ENCODE measurements around the gene NFATC1.

The NFATC1 gene

DNA sequence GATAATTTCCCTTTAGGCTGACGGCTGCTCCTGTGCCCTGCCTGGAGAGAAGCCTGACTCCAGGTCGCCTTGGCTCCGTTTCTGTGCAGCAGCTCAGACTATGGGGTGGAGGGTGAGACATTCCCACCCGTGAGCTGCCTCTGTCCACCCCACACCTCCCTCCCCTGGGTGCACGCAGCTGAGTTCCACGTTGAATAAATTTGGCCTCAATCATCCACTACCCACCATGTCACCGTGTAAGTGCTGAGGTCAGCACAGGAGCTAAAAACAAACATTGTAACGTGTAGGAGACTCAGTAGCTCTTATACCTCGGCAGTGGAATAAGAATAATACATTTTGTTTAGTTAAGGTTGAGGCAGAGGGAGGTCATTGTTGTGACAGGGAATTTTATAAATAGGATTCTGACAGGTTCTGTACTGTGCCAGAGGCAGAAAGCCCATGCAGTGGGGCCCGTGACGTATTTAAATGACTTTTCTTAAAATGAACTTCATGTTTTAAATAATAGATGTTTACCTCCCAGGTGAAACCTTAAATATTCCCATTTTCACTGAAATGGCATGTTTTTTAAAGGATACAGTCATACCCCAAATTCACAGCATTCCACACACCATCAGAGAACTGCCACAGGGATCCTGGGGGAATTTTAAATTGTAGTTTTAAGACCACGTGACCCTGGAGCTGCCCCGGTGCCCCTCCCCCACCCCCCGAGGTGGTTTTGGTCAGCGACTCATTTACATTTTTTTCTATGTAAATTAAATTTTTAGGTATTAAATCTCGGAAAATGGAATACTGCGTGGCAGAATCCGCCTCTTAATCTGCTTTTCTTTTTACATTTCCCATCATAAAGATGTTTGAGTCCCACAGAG, 50.2 kb downstream of the NFATC1 start:
- no peak for DNase-seq

DNA sequence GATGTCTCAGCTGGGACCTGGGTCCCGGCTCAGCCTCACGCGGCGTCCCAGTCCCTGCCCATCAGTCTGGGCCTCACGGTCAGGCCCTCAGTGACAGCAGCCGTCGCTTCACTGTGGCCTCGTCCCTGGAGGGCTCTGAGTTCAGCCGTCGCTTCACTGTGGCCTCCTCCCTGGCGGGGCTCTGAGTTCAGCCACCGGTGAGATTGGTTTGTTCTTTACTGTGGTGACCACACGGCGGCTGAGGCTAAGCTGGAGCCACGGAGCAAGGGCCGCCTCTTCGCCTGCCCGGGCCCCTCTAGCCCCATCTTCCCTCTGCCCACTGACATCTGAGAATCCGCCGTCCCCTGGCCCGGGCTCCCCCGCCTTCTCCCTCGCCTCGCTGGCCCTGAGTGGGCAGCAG, 51.2 kb downstream of the NFATC1 start:
- no peak for DNase-seq

DNA sequence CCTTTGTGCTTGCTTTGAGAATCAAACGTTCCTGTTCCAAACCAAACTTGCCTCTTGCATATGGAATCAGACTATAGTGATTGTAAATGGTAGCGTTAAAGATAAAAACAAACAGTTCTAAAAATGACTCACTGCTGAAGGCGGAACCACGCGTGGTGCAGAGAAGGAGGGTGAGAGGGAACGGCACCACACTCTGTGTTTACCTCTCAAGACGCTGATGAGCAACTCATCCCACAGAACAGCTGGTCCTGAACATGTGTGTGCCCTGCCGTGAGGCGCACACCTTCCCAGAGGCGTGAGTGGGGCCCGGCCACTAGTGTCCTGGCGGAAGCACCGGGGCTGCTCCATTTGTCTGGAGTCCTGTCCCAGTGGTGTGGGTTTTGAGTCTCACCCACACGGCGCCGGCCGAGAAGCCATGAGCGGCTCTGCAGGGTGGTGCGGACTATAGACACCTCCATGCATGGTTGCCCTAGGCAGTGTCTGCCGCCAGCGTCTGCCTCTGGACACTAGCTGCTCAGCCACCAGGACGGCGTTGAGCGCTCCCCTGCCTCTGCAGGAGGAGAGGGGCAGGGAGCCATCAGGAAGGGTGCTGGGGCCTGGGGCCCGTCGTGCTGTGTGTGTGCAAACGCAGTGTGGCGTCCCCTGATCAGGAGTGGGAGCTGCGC, 52.1 kb downstream of the NFATC1 start:
- DNase-seq = no peak

DNA sequence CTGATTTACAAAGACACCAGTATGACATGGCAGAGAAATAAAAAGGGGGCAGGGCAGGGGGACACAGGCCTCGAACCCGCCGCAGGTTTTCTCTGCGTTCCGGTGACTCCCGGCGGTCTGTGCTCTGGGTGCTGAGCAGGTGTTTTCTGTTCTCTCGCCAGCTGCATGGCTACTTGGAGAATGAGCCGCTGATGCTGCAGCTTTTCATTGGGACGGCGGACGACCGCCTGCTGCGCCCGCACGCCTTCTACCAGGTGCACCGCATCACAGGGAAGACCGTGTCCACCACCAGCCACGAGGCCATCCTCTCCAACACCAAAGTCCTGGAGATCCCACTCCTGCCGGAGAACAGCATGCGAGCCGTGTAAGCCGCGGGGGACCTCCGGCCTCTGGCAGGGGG, 52.9 kb downstream of the NFATC1 start:
- no peak for DNase-seq

DNA sequence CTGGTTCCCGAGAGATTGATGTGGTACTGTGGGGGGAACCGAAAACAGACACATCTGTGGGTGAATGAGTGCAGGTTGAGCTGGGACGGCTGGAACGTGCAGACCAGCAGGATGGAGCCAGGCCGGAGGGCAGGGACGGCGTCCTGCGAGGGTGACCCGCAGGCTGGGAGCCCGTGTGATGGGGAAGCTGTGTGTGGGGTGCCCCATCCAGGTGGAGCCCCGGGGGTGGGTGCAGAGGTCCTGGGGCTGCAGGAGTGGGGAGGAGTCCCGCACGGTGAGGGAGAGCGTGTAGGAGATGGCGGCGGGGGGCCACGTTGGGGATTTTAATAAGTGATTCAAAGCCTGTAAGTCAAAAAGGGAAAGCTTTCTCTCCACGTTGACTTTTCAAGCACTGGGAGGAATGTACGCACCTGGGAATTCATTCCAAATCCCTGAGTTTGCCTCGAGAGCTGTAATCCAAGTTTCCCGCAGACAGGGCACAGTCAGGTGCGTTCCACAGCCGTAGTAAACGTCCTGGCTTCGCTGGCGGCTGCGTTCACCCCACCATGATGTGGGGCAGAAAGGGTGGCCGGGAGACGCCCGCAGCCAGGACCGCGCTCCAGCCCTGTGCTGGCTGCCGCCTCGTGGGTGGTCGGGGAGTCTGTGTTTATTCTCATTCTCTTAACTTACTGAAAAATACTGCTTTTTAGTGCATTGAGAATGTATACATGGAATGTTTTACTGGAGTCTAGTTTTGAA, 54.0 kb downstream of the NFATC1 start:
- no peak for DNase-seq

DNA sequence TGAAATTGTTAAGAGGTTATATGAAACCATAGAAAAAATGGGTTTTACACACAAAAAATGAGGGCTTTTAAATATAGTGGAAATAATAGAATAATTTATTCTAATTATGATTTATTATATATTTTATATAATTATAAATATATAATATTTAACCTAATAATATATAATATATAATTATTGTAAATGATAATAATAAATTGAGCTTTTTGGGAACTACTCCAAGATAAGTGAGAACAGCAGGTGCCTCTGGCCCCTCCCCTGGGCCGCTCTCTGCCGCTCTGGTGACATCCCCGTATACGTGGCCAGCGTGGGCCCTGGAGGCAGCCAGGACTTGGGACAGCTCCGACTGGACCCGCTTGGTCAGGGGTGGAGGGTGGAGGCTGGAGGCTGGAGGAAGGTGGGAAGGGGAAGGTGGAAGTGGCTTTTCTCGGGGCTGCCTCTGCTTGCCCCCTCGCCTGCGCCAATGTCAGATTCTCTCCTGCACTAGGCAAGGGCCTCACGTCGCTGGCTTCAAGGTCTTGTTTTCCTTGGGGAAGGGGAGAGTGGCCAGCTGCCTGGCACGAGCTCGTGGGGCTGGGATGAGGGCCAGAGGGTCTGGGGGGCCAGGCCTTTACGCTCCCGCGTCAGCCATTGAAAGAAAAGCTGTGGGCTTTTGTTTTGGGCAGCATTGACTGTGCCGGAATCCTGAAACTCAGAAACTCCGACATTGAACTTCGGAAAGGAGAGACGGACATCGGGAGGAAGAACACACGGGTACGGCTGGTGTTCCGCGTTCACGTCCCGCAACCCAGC, 54.8 kb downstream of the NFATC1 start:
- DNase-seq = no peak

DNA sequence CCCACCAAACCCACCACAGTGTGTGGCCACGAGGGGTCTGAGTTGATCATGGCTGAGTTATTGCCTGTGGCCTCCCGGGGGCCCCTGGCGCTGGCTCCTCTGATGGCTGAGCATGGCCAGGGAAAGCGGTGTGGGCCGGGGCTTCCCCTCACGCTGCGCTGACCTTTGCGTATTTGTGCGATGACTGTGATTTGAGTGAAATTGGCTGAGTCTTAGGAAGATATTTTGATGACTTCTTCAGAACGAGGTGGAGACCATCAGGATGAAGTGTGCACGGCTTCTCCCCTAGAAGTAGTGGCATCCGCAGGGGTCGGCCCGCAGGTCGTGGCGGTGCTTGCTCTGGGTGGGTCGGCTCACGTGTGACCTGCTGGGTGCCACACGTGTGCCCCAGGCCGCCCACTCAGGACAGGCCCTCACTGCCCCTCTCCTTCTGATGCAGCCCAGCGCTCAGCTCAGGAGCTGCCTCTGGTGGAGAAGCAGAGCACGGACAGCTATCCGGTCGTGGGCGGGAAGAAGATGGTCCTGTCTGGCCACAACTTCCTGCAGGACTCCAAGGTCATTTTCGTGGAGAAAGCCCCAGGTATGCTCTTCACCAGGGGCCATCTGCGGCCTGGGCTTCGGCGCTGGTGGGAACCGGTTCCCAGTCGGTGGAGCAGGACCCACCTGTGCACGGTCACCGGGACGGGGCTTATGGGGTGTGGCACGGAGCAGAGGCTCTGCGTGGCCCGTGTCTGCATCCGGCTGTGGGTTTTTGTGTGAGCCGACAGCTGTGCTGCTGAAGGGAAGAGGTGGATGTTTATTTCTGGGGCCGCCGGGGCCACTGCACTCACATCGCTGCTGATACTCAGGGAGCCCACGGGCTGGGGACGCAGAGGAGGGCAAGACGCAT, 55.8 kb downstream of the NFATC1 start:
- DNase-seq = no peak

DNA sequence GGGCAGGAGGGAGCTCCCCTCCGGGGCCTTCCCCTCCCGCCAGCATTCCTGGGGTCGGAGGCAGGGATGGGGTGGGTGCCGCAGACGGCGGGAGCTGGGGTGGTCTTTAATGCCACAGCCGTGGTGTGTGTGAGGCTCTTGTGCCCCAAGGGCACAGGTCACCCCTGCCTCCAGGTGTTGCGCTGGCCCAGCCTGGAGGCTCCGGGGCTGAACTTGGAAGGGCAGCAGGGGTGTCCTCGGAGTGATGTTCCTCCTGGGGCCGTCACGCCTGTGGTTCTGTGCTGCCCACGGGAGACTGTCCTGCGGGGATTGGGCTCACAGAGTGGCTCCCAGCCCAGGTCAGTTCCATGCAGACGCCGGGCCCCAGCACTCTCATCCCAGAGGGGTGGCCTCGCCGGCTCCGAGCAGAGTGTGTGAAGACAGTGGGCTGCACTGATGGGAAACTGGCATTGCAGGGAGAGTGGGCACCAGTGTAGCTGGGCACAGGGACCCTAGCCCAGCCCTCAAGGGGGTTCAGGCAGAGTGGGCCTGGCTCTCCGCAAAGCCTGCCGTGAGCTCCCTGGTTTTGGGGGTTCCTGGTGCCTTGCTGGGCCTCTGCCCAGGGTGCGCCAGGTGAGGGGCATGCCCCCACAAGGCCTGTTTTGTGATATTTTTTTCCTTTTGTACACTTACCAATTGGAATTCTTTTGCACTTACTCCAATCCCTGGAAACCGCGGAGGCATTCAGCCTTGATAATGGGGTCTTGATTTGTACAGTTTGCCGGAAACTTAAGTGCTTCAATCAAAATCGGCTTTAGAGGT, 56.7 kb downstream of the NFATC1 start:
- no peak for DNase-seq

DNA sequence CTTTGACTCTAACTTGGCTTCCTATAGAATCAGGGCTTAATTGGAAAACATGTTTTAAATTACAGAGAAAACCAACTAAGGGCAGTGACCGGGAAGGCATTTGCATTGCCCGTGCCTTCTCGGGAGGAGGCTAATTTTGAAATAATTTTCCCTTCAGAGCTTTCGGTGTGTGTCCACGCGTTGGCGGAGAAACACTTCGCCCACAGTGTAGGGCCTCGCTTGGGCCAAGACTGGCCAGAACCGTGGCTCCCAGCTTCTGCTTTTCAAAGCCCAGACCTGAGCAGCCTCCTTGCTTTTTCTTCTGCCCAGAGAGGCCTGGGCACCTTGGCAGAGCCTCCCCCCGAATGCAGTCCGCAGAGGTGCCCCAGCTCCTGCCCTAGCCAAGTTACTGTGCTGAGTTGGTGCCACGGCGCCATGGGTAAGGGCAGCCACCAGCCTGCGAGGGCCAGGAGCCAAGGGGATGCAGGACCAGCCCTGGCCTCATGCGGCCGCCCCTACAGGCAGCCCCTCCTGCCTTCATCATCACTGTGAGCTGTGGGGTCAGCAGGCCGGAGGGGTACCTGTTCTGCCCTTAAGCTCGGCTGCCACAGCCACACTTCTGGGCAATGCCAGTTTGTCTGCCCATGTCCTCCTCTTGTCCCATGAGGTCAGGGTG, 57.4 kb downstream of the NFATC1 start:
- no peak for DNase-seq

DNA sequence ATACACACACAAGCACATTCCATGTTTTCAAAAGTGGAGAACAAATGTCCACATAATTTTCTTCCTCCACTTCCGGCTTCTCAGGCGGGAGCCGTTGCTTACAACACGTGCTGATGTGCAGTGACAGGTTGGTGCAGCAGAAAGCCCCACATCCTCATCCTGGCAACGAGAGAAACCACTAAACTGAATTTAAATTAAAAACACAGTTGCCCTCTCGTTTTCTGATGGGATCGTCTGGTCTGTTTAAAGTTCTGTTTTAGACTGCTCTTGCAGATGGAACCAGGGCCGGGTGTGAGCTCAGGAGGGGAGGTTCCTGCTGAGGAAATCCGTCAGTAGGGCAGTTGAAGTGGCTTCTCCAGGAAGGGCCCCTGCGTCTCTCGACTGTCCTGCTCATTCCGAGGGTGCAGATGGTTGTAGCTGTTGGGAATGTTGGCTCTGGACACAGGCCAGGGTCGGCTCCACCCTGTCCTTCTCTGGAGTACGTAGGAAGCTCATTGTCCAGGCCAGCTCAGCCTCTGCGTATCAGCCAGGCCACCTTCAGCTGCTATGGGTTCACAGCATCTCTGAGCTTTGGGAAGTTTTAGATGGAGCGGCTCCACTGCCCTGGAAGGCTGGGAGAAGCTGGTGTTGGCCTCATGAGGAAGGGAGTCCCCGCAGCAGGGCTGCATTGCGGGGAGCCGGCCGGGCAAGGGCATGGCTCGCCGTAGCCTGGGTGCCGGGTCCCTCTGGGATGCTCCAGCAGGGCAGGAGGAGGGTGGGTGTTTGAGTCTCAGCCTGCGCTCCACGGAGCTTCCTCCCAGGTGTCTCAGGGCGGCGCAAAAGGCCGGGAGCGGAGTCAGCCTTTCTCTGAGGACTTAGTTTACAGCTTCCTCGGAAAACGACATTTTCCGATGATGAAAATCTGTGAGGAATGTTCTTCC, 58.3 kb downstream of the NFATC1 start:
- DNase-seq = no peak

DNA sequence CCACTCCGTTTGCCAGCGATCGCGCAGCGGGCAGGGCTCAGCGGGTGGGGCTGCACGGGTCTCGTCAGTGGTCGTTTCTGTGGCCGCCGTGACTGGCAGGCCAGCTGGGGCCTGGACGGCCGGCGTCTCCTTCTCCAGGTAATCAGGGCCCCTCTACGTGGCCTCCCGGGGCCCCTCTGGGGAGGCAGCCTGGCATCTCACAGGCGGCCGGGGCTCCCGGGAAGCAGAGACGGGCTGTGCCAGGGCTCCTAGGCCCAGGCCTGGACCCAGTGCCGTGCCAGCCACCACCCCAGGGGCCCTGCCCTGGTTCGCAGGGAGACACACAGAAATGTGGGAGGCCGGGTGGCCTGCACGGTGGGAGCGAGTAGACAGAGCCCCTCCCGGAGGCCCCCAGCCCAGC, 59.5 kb downstream of the NFATC1 start:
- no peak for DNase-seq

DNA sequence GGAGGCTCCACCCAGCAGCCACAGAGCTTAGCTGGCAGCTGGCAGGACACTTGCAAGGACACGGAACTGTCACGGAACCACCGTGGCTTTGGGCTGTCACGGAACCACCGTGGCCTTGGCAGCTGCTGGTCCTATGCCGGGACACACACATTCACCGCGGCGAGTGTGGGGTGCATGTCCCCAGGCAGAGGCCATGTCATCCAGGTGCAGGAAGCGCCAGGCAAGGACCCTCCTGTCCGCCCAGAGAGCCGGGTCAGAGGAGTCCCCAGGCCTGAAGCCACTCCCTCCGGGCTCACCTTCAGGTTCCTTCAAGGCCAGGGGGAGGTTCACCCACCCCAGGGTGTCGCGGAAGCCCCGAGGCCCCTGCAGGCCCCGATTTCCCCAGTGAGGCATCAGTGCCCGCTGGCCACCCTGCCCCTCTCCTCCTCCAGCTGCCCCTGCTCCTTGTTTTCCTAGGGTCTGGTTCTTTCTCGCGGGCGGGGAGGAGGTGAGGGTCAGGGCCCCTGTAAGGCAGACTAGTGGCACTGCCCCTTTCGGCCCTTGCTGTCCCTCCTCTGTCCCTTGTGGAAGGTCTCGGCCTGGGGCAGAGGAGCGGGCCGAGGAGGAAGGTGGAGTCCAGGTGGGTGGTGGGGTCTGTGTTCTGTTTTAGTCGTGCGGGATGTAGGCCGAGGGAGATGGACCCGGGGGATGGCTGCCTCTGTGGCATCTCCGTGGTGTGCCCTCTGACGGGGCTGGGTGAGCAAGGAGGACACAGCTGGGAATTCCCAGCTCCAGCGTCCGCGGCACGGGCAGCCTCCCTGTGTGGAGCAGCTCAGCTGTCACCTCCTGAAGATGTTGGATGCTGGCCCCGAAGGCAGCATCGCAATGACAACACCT, 60.6 kb downstream of the NFATC1 start:
- DNase-seq = no peak

DNA sequence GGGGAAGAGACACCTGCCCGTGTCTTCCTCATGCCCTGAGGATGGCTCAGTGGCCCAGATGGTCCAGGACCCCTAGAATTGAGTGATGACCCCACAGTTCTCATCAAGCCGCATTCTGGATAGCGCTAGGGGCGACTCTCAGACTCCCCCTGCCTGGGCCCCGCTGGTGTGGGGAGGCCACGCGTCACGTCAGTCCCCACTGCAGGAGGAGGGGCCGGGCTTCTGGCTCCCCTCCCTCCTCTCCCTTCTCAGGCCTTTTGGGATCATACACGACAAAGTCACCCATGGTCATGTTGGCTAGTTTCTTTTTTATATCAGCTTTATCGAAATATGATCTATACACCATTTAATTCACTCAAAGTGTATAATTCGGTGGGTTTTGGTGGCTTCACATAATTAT, 61.5 kb downstream of the NFATC1 start:
- no peak for DNase-seq

DNA sequence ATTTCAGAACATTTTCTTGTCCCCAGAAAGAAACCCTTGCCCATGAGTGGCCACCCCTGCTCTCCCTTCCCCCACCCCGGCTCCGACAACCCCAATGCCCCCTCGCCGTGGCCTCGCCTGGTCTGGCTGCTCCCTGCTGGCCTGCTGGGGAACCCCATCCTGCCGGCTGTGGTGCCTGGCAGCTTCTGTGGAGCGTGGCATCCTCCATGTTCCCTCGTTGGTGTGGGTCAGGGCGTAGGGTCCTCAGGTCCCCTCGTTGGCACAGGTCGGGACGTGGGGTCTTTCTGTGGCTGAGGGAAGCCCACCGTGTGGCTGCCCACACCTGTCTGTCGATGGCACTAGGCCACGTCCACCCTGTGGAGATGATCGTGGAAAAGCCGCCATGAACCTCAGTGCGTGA, 61.9 kb downstream of the NFATC1 start:
- no peak for DNase-seq

DNA sequence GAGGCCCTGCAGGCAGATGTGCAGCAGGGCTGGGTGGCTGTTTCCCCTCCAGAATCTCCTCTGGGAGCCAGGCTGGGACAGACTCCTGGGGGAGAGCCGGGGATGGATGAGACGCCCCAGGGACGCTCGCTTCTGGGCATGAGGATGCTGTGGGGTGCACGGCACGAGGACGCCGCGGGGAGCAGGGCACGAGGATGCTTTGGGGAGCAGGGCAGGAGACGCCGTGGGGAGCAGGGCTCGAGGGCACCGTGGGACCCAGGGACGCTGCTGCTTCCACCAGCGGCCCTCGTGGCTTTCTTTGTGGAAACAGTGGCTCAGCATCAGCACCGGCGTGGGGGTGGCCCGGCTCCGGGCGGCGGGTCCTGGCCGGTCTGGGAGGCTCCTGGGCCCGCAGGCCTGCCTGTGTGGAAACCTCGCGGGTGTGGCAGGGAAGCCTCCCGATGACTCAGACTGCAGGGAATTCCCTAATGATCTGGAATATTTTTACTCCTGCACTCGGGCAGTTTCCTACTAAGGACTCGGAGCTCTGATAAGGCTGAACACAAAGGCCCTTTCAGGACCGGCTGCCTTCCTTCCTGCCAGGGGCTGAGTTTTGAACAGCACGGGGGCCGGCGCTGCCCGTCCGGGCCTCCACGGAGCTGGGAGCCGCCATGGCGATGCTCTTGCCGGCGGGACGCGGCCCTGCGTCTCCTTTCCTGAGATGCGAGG, 62.6 kb downstream of the NFATC1 start:
- no peak for DNase-seq

DNA sequence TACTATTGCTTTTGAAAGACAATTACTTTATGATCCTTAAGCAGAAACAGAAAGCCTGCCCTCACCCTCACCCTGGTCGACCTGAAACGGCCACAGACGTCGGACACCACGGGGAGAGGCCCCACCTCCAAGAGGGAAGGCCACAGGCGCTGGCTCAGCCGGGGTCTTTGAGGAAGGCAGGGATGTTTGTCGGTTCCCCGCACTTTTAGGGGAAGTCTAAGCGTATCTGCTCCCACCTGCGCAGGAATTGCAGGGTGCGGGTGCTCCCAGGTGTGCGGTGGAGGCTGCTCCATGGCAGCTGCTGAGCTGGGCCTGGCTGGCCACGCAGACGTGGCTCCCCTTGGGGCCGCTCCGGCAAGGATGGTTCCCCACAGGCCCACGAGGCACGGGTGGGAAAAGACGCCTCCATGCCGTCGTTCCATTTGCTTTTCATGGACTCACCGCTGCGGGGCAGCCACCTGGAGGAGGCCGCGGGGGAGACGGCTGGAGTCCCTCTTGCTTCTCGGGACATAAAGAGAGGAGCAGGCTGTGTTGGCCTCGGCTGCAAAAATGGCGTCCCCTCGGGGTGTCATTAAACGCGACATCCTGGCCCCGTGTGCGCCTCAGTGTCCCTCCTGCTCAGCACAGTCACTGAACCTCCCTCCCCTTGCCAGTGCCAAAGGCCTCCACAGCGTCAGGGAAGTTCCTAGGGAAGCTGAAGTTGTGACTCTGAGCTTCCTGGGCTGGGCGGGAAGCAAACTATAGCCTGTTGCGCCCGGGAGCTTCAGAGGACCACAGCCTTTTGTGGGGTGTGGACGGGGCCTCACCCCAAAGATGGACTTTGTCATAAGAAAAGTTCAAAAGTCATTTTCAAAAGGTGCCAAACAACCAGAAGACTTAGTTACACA, 63.4 kb downstream of the NFATC1 start:
- DNase-seq = no peak
